GM18526 (cell line): Measurements from ENCODE around the gene SLX4IP.

ENCODE experiments used
- POLR2A ChIP-seq: IDR thresholded peaks from 3 replicates; pipeline ENCODE4 v1.6.1; 2011; ENCODE audit not compliant: insufficient read length; ENCODE audit errors: extremely low read depth

SLX4IP gene

DNA sequence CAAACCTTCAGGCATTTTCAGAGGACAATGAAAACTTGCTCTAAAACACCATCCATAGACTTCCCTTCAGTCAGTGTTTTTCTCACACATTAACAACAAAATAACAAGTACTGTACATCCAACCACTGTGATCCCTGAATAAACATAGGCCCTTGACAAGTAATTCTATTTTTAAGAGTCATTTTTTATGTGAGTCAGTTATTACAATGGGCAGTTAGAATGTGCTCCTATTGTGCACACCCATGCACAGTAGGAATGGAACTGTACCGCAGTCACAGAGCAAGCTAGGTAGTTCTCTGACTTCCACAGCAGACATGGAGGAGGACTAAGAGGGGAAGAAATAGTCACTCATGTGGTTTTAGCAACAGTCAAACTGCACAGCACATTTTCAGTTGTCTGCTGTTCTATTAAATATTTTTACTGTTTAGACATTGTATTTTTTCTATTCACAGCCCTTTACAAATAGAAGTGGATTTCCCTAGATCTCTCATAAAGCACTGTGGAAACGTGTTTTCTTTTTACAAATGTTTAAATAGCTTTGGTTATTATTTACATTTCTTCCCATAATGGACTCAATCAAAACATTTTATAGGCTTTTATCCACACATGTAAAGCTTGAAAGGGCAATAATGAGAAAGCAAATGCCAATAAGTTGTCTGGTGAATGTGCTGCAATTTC is 138.3 kb downstream of the SLX4IP start:
- no peak for TF ChIP-seq POLR2A

DNA sequence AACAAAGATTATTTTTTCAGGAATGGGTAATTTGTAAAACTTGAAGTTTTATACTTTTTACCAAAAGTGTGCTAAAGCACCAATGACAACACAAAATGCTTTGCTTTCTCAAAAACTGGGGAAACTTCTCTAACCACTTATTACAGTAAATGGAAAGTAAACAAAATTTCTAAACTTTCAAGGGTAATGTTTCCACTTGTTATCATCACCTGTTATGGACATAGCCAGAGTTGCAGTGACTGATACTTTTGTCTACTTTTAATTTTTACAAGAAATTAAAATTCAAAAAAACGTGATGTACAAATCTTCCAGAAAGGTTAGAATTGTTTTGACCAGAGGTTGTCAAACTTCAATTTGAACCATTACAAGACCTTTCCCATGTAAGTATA is 138.8 kb downstream of the SLX4IP start:
- TF ChIP-seq POLR2A: no peak

DNA sequence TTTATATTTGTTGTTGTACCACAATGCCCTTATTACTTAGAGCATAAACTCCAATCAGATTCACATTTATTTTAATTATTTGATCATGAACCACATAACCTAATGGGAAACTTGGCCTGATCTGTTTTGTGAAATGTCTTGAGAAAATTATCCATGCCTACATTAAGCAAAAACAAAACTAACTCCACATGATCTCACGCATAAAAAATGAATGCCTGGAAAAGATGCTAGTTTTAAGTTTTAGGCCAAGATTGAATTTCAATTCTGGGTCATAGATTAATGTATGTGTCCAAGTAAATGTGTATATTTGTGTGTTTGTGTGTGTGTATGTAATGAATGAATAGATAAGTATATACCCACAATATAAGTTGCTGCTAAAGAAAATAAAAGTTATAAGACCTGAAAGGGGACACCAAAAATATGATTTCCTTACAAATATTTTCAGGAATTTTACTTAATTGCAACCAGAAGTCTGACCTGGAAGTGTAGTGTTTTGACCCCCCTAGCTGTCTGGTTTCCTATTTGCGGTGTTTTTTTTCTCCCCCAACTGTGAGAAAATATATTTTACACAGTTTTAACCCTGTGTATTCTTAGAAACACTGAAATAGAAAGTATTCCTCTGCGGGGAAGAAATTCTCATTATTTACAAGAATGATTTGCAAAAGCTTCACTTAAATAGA is 141.4 kb downstream of the SLX4IP start:
- TF ChIP-seq POLR2A: no peak

DNA sequence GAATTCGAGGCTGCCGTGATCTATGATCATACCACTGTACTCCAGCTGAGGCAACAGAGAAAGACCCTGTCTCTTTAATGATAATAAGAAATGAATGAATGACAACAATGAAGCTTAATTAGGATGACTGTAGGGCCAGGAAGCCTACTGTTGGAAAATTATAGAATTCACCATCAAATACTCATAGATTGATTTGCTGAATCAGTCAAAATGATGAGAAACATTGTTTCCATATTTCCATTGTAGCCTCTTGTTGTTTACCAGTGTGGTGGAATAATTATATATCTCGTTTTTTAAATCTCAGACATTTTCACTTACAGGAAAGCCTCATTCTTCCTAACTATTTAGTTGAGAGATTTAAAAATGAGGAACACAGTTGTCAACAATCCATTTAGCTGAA is 142.5 kb downstream of the SLX4IP start:
- no peak for TF ChIP-seq POLR2A

DNA sequence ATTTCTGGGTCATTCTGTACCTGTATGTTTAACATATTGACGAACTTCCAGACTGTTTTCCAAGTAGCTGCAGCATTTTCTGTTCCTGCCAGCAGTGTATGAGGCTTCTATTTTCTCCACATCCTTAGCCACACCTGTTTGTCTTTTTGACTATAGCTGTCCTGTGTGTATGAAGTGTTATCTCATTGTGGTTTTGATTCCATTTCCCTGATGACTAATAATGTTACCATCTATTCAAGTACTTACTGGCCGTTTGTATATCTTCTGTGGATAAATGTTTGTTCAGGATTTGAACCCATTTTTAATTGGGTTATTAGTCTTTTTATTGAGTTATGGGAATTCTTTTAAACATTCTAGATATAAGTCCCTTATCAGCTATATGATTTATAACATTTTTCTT is 143.5 kb downstream of the SLX4IP start:
- TF ChIP-seq POLR2A: no peak

DNA sequence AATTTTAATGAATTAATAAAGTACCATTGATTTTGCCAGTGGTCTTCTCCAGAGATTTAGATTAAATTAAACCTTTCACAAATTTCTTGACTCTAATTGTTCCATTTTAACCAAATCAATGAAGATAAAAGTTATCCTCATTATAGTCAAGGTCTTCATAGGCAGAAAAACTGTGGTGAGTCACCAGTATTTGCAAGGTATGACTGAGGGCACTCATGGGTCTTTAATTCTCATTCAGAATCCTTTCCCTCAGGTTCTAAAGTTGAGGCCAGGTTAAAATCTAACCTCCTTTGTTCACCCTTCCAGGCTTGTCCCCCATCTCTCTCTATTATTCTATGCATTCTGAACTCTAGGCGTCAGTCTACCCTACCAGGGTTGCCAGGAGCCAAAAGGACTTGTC is 144.8 kb downstream of the SLX4IP start:
- no peak for TF ChIP-seq POLR2A

DNA sequence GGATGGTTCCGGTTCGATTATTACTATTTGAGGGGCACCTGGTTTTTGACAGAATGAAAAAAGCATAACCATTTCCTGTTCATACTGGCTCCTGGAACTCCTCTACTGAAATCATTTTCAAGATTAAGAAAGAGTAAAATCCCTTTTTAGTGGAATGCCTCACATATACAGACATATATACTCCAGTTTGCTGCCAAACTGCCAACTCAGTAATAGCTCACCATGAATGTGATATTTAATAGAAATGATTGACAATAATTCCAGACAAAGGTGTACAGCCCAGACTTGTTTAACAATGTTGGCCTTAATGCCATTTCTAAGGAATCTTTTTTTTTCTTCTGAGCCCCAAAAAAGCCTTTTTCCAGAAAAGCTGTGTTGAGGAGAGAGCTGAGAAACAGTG is 145.6 kb downstream of the SLX4IP start:
- TF ChIP-seq POLR2A: no peak

DNA sequence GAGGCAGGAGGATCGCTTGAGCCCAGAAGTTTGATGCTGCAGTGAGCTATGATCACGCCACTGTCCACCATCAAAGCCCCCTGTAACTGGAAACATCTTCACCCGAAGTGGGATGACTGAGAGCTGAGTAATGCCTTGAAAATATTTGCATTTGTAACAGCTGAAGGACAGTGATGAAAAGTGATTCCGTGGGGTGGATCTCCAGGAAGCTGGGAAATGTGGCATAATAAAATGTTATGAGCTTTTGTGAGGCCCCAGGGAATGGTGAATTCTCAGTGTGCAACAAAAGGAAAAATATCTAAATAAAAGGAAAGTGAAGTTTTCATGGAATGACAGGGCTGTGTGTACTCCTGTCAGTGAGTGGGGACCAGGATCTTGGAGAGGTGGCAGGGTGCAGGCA is 146.7 kb downstream of the SLX4IP start:
- no peak for TF ChIP-seq POLR2A

DNA sequence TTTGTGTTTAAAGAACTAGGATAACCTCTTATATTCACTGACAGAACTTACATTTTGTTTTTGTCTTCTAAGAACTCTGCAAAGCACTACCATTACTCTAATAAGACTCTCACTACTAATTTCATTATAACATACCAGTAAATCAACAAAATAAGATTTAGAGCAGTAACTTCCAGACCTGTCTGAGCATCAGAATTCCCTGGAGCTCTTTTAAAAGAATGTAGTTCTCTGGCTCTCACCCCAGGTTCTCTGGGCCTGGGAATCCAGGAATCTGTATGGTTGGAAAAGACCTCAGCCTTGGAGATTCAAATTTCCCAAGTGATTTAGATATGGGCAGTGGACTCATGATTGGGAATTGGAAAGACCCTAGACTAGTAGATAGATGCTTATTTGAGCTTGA is 149.3 kb downstream of the SLX4IP start:
- TF ChIP-seq POLR2A: no peak

DNA sequence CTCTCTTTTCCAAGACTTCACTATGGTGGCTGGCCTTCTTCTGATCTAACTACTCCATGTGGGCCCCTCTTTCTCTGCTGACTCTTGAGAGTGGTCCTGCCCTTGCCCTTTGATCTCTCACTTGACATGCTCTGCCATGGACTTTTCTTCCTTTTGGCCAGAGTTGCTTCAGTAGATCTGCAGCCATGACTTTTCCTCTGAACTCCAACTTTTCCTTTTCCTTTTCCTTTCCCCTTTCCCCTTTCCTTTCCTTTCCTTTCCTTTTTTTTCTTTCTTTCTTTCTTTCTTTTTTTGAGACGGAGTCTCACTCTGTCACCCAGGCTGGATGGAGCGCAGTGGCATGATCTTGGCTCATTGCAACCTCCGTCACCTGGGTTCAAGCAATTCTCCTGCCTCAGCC is 150.2 kb downstream of the SLX4IP start:
- TF ChIP-seq POLR2A: no peak

DNA sequence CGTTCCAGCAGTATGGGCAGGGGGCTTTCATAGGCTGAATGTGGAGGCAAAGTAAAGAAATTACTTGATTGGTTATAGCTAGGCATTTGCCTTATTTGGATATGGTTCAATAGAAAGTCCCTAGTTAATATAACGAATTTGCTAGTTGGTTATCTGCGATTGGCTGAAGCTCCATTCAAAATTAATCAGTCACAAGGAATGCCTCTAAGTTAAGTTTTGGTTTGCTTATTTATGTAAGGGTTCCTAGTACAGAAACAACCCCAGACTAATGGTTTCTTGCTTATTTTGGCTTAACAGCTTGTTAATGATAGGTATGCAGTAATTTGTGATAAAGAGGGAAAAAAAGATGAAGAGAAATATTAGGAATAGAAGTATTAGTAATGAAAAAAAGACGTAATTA is 151.2 kb downstream of the SLX4IP start:
- no peak for TF ChIP-seq POLR2A

DNA sequence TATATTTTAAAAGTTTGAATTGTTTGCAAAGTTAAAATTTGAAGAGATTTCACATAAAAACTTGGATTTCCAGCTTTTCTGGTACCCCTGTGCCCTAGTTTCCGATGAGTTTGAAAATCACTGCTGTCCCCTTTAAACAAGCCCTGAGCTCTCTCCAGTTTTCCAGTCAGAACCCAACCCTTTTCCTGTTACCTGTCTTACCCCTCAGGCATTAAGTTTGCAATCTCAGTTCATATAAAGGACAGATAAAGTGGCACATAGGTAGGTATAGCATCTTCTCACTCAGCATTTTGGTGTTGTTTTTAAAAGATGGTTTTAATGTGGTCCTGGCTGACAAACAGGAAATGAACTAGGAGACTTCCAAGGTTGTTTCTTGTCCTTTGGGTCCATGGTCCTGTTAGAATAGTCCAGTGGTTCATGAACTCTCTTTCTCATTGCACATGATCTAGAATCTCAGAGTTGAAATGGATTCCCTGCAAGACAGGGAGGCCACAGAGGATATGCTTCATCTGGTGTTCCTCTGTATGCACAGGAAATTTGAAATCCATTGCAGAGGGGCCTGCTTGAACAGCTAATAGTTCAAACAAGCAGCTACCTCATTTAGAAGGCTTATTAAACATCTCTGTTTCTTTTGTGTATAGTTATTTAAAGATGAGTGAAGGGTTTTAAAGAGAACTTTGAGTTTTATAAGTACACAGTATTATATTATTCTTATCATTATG is 156.0 kb downstream of the SLX4IP start:
- no peak for TF ChIP-seq POLR2A

DNA sequence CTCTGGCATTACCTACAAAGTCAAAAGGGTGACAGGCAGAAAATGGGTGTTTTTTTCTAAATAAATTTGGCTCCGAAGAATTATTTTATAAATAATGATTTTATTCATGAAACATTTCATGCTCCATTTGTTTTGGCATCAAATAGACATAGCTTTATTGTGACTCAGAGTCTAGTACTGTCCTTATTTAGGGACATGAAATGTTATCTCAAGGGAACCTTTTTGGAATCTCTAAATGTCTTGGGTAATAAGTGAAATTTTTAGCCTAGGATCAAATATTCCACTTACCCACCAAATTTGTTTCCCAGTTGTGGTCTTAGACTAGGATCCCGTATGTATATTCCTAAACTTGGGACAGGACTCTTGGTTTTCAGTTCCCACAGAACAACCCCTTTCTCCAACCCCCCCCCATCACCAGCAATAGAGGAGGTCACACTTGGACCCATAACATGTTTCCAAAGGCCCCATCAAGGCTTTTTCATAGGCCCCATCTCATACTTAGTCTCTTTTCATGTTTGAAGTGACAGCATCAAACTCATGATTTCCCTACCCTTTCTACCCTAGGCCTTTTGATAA is 156.9 kb downstream of the SLX4IP start:
- TF ChIP-seq POLR2A: no peak

DNA sequence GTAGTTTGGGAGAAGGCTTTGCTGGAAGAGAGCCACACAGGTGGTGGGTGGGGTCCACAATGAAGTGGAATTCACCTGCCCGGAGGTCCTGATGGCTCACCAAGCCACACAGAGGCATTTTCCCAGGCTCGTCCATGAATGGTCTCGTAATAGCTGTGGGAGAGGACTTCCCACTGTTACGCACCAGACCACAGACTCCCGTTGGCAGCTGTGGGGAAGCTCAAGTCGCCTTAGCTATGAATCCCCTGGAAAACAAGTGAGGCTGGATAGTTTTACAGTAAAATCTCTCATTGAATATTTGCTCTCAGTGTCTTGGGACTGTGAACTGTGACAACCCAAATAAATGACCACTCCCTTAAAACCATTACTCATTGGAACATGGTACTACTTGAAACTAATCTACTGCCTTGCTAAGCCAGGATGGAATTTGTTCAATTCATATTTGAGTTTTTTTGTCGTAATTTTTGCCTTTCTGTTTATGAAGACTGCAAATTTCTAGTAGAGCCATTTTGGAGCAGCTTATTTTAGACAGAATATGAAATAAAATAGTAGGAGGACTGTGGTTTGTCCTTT is 159.3 kb downstream of the SLX4IP start:
- TF ChIP-seq POLR2A: no peak

DNA sequence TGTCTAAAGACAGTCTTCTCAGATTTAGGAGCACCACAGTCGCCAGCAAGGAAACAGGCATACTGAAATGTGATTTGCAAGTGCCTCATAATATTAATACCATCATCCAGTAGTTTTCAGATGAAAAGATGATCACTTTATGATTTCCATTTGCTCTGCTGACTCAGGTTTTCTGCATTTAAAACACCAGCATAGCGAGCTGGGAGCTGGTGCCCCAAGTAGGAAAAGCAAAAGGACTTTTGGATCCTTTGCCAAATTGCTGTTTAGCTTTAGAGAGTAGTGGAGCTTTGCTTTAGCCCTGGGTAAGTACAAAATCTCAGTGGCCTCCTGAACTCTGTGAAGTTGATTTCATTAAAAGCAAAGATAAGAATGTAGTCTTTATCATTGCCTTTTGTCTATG is 160.2 kb downstream of the SLX4IP start:
- no peak for TF ChIP-seq POLR2A

DNA sequence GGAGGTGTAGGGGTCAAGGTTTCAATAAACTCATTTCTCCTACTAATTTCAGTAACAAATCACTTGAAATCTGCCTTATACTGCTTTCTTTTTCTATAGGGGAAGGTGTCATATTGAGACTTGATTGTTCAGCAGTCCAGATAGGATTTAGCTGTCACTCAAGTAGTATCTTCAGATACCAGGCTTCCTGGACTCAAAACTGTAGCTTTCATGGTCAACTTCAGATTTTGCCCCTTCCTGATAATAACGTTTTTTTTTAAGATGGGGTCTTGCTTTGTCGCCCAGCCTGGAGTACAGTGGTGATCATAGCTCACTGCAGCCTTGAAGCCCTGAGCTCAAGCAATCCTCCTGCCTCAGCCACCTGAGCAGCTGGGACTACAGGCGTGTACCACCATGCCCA is 160.9 kb downstream of the SLX4IP start:
- TF ChIP-seq POLR2A: no peak
